Psoas muscle (tissue), 8 donors: ENCODE data around the gene SARM1. TPM values are rescaled to one million over a fixed set of nuclear protein-coding genes. Genes with fewer than 3 reads are reported as not detected.

Source experiments
- ATAC-seq, 4 donors: fragments of 200-7000 bp; cut with Tn5 transposase; one replicate each; pipeline ENCODE4 v1.9.1; 2020; ENCODE audit warnings: moderate library complexity in 3 of 4, mild to moderate bottlenecking in 2 of 4
- DNase-seq, 2 donors: peaks; one replicate each; pipeline ENCODE4 v3.0.0-alpha.2; 2020
- H3K27ac ChIP-seq: fragments of 200-600 bp; one replicate; pipeline ENCODE4 v1.8.0; 2022
- H3K27me3 ChIP-seq, 3 donors: fragments of 200-600 bp in 1 of 3; one replicate each; pipeline versions ENCODE4 v1.6.1 to v1.8.0; 2013 to 2022; ENCODE audit warnings: low read length in 2 of 3, mild to moderate bottlenecking in 2 of 3, moderate library complexity in 1 of 3; ENCODE audit not compliant: insufficient read depth in 3 of 3
- H3K36me3 ChIP-seq, 2 donors: fragments of 200-600 bp in 1 of 2; one replicate each; pipeline versions ENCODE4 v1.6.1 to v1.8.0; 2013 to 2022; ENCODE audit warnings: low read depth in 1 of 2, mild to moderate bottlenecking in 1 of 2, moderate library complexity in 1 of 2; ENCODE audit not compliant: insufficient read depth in 1 of 2
- H3K4me1 ChIP-seq: fragments of 200-600 bp; one replicate; pipeline ENCODE4 v1.8.0; 2022
- H3K4me3 ChIP-seq: fragments of 200-600 bp; one replicate; pipeline ENCODE4 v1.8.0; 2022; ENCODE audit warnings: mild to moderate bottlenecking
- H3K9me3 ChIP-seq: fragments of 200-600 bp; one replicate; pipeline ENCODE4 v1.8.0; 2022
- whole genome bisulfite sequencing, 3 donors: extraction: QIAGEN DNeasy Blood & Tissue Kit; methylation state at CpG; one replicate each; pipeline versions ENCODE4 v1.1.6 to v1.1.7; 2013; 5-methylcytosine and 5-hydroxymethylcytosine counted together
- intact Hi-C, 2 donors: fragments of 100-400 bp; cut with DNase I; formaldehyde crosslinking; loops; one replicate each; pipeline versions ENCODE4 v1.11.0 to v1.14.2; 2022
- polyA plus RNA-seq, 3 donors: library from polyadenylated mRNA; stranded (reverse); fragments of 200-250 nt; gene quantifications; one replicate each; pipeline ENCODE4 v1.2.3, GENCODE V29; 2013
- total RNA-seq, 4 donors: library from RNA; stranded (reverse); fragmentation: NEBNext Ultra II Directional in 2 of 4; extraction: Animal tissue kit (Norgen Biotek cat#: 25700) in 2 of 4; gene quantifications; one replicate each; pipeline versions ENCODE4 v1.2.1 to v1.2.4, GENCODE V29; 2021 to 2023
- TF ChIP-seq, protein P1 (sequence below): fragments of 200-600 bp; IDR thresholded peaks from one replicate; pipeline ENCODE4 v1.8.0; 2022; ENCODE audit warnings: antibody characterized with exemption
- donor health status: healthy with polysubstance abuse.
- donor health status: DM: no; HTN: no; CAD: no; lungs with moderate emphysema.
- donor health status: Bipolar disorder and iron deficiency.
- donor health status: healthy.
- donor health status: DM: yes; HTN: yes; CAD: no.
- donor health status: DM: no; HTN: no; CAD: no.
- donor health status: DM: no; HTN: no; CAD: no.
- donor health status: DM: yes; HTN: yes; CAD: no.

SARM1 gene
- total and polyA plus RNA-seq, 7 donors = 0.77 to 2.2 (median 1.8) TPM

- TF ChIP-seq, protein P1, sequence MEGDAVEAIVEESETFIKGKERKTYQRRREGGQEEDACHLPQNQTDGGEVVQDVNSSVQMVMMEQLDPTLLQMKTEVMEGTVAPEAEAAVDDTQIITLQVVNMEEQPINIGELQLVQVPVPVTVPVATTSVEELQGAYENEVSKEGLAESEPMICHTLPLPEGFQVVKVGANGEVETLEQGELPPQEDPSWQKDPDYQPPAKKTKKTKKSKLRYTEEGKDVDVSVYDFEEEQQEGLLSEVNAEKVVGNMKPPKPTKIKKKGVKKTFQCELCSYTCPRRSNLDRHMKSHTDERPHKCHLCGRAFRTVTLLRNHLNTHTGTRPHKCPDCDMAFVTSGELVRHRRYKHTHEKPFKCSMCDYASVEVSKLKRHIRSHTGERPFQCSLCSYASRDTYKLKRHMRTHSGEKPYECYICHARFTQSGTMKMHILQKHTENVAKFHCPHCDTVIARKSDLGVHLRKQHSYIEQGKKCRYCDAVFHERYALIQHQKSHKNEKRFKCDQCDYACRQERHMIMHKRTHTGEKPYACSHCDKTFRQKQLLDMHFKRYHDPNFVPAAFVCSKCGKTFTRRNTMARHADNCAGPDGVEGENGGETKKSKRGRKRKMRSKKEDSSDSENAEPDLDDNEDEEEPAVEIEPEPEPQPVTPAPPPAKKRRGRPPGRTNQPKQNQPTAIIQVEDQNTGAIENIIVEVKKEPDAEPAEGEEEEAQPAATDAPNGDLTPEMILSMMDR = no peak
- Histone ChIP-seq H3K27me3 (no peaks in the 10 kb centered on the region), H3K4me3 (no peak overlapping the region), H3K36me3 (peaks cover 0 to 68% of the 10 kb centered on the region in 2 donors), H3K27ac (no peak overlapping the region), H3K4me1 (no peaks in the 10 kb centered on the region), H3K9me3 (no peaks in the 10 kb centered on the region)
- WGBS, 3 donors = 82 to 85% (median 83%) methylated on average over 6 of the region's 6 CpGs
- peak in 1 of 2 donors; percentile 28 for DNase-seq
- intact Hi-C loops = no loop called here
- no peak for ATAC-seq
Measured at GRCh38 chr17:28395968-28396367, 24.5 kb downstream of the SARM1 start.

DNA sequence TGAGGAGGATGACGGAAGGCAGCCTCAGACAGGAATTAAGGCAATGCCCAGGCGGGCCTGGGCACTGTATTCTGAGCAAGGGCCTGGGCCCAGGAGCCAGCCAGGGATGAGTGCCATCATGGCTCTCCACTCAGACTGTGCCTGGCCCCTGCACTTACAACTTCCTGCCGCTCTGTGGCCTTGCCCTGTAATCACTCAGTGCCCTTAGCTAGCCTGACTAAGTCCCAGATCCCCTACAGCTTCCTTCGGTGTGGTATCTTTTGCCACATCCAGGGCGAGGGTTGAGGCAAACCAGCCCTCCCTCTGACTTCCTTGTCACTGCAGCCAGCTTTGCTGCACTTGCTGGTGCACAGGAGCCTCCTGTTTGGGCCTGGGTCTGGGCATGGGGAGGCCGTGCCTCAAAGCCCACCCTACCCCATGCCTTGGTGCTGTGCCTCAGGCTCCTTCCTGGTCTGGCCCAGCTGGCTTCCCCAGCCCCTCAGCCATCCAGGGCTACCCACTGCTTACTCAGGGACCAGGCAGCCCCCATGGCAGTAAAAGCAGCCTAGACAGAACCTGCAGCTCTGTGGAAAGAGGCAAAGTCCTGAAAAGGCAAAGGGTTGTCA, 25.2 kb downstream of the SARM1 start:
- DNase-seq (peak in 1 of 2 donors; percentile 26), ATAC-seq (no peak)
- TF ChIP-seq, protein P1 = no peak
- no peaks in the 10 kb centered on the region for H3K27me3 ChIP-seq
- no peak overlapping the region for H3K27ac ChIP-seq
- intact Hi-C loops = no loop called here
- WGBS, 3 donors = 78 to 84% (median 81%) methylated on average over 5 to 6 of the region's 6 CpGs
- H3K36me3 ChIP-seq = peaks cover 0 to 72% of the 10 kb centered on the region in 2 donors
- no peak overlapping the region for H3K4me3 ChIP-seq
- no peaks in the 10 kb centered on the region for H3K9me3 ChIP-seq
- H3K4me1 ChIP-seq = no peaks in the 10 kb centered on the region

DNA sequence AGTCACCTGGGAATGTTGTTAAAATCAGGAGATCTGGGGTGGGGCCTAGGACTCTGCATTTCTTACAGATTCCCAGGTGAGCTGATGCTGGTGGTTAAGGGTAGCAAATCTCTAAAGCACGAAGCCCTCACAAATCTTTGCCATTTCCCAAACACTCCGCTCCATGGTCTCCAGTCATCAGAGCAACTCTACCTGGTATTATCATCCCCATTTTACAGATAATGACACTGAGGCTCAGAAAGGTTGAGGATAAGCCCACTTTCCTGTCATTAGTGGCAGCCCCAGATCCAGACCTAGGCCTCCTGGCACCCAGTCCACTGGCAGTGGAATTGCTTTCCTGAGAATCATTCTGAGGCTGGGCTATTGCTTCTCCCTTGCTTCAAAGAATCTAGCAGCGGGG, 25.8 kb downstream of the SARM1 start:
- H3K4me1 ChIP-seq = no peaks in the 10 kb centered on the region
- ATAC-seq (no peak), DNase-seq (no peak)
- intact Hi-C loops = no loop called here
- WGBS, 3 donors = 90 to 97% (median 96%) methylated on average over 3 of the region's 3 CpGs
- H3K9me3 ChIP-seq = no peaks in the 10 kb centered on the region
- TF ChIP-seq, protein P1 = no peak
- no peak overlapping the region for H3K4me3 ChIP-seq
- no peak overlapping the region for H3K27ac ChIP-seq
- H3K27me3 ChIP-seq = no peaks in the 10 kb centered on the region
- H3K36me3 ChIP-seq = peaks cover 0 to 76% of the 10 kb centered on the region in 2 donors

DNA sequence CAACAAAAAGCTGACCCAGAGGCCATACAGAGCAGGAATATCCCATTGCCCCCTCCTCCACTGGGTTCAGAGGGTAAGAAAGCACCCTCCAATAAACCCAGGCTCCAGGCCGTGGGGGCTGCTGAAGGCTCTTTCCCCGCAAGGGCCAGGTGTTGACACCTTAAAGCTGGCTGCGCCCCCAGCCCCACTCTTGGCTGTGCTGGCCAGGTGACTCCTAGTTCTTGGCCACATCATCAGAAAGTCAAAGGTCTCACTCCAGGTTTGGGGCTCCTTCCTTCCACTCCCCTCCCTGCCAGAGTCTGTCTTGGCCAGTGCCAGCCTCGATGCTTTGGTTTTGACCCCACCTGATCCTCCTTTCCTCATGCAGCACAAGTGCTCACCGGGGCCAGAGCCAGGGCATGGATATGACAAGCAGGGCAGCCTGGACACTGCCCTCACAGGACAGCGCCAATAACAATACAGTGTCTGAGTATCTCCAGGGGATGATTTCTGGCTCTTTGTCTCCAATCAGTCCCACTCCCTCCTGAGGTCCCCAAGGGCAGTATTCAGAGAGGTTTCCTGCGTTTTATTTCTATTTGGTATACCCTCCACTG, 26.3 kb downstream of the SARM1 start:
- ATAC-seq (peak in 1 of 4 donors; percentile 18), DNase-seq (peak in 1 of 2 donors; percentile 17)
- Histone ChIP-seq H3K9me3 (no peaks in the 10 kb centered on the region), H3K4me3 (no peak overlapping the region), H3K36me3 (peaks cover 0 to 76% of the 10 kb centered on the region in 2 donors), H3K27ac (no peak overlapping the region), H3K27me3 (no peaks in the 10 kb centered on the region), H3K4me1 (no peaks in the 10 kb centered on the region)
- TF ChIP-seq, protein P1 = no peak
- WGBS, 3 donors = 62 to 79% (median 68%) methylated on average over 7 of the region's 7 CpGs
- intact Hi-C loops = no loop called here
